ENCODE results near the gene TMEM218. TPM values are rescaled to one million over a fixed set of nuclear protein-coding genes. Genes with fewer than 3 reads are reported as not detected.
A peak's percentile ranks its signal among the peaks of the same experiment; 100 is the strongest.

TMEM218 gene
- polyA plus RNA-seq, 1 experiment: 15.1 TPM

GRCh38 chr11:125068368-125068767, 43.1 kb downstream of the TMEM218 start:
- no peak for DNase-seq (ENCODE audit: low read depth)
- POLR2A ChIA-PET: no interaction called here
- Histone ChIP-seq H3K4me3 (ENCODE audit: low read depth, low read length) (no peak overlapping the region), H3K36me3 (ENCODE audit: control insufficient read depth, insufficient read depth, low read length) (no peaks in the 10 kb centered on the region), H3K27me3 (ENCODE audit: control insufficient read depth, insufficient read depth, low read length) (no peaks in the 10 kb centered on the region)
- no peak for TF ChIP-seq CTCF (IDR thresholded peaks at IDR 0.05; ENCODE audit: insufficient read depth, low read depth, low read length)
- CTCF ChIA-PET: interaction anchor here (0.6 kb wide), 1 partner anchor 130 kb away, joined by 3 read pairs; no protein-coding TSS in a partner anchor

GRCh38 chr11:125064070-125064469, 47.4 kb downstream of the TMEM218 start:
- TF ChIP-seq CTCF (IDR thresholded peaks at IDR 0.05; ENCODE audit: insufficient read depth, low read depth, low read length): no peak
- CTCF ChIA-PET: interaction anchor here (1.1 to 1.4 kb wide), 4 partner anchors 14 to 341 kb away, joined by 3 to 4 read pairs (median 3); no protein-coding TSS in a partner anchor
- no peaks in the 10 kb centered on the region for H3K27me3 ChIP-seq (ENCODE audit: control insufficient read depth, insufficient read depth, low read length)
- H3K4me3 ChIP-seq (ENCODE audit: low read depth, low read length): peak overlapping the region; percentile 69; the same call in 1 of the 2 replicates
- H3K36me3 ChIP-seq (ENCODE audit: control insufficient read depth, insufficient read depth, low read length): no peaks in the 10 kb centered on the region
- DNase-seq (ENCODE audit: low read depth): no peak
- POLR2A ChIA-PET: no interaction called here

GRCh38 chr11:125063429-125064043, 47.9 kb downstream of the TMEM218 start:
- no peak for DNase-seq (ENCODE audit: low read depth)
- no peak for TF ChIP-seq CTCF (IDR thresholded peaks at IDR 0.05; ENCODE audit: insufficient read depth, low read depth, low read length)
- Histone ChIP-seq H3K4me3 (ENCODE audit: low read depth, low read length) (peak overlapping the region; percentile 69), H3K27me3 (ENCODE audit: control insufficient read depth, insufficient read depth, low read length) (no peaks in the 10 kb centered on the region), H3K36me3 (ENCODE audit: control insufficient read depth, insufficient read depth, low read length) (no peaks in the 10 kb centered on the region)
- POLR2A ChIA-PET: no interaction called here
- CTCF ChIA-PET: interaction anchor here (0.6 to 1.7 kb wide), 7 partner anchors 14 to 860 kb away, joined by 3 to 5 read pairs (median 3); no protein-coding TSS in a partner anchor

DNA sequence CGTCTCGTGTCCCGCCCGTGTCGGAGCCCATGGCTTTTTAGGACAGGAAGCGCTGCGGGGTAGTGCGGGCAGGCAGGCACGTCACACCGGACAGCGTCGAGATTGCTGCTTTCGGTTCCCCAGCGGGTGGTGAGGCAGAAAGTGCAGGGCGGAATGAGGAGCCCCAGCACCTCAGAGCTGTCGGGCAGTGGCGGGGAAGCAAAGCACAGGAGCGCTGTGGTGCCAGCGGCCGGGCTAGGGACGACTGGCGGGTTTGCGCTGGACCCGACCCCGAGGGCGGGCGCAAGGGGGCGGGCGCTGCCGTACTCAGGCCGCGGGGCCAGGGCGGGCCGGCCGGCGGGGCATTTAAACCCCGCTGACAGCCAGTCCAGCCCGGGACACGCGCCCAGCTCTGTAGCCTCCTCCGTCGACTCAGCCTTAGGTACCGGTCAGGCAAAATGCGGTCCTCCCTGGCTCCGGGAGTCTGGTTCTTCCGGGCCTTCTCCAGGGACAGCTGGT, 48.4 kb downstream of the TMEM218 start, which contains the start of gene SLC37A2:
Gene SLC37A2, plus strand, starts transcription at position 375 of the 498 bp plus-strand sequence. Its CDS starts 63 bp downstream, at position 438.
- Histone ChIP-seq H3K27me3 (ENCODE audit: control insufficient read depth, insufficient read depth, low read length) (no peaks in the 10 kb centered on the region), H3K4me3 (ENCODE audit: low read depth, low read length) (peak within 1 kb of the TSS; percentile 69), H3K36me3 (ENCODE audit: control insufficient read depth, insufficient read depth, low read length) (no peaks in the 10 kb centered on the region)
- peak; percentile 11 for DNase-seq (ENCODE audit: low read depth)
- POLR2A ChIA-PET: no interaction called here
- peak; percentile 21; the same call in 1 of the 2 replicates for TF ChIP-seq CTCF (IDR thresholded peaks at IDR 0.05; ENCODE audit: insufficient read depth, low read depth, low read length)
- CTCF ChIA-PET: interaction anchor here (0.6 to 1.7 kb wide), 7 partner anchors 13 to 861 kb away, joined by 3 to 5 read pairs (median 3); no protein-coding TSS in a partner anchor

GRCh38 chr11:125062218-125062930, 49.1 kb downstream of the TMEM218 start:
- ChIA-PET POLR2A (no interaction called here), CTCF (interaction anchor here (0.8 to 1.7 kb wide), 3 partner anchors 29 to 311 kb away, joined by 3 to 5 read pairs (median 3); no protein-coding TSS in a partner anchor)
- Histone ChIP-seq H3K27me3 (ENCODE audit: control insufficient read depth, insufficient read depth, low read length) (no peaks in the 10 kb centered on the region), H3K4me3 (ENCODE audit: low read depth, low read length) (peak overlapping the region; percentile 69), H3K36me3 (ENCODE audit: control insufficient read depth, insufficient read depth, low read length) (no peaks in the 10 kb centered on the region)
- no peak for TF ChIP-seq CTCF (IDR thresholded peaks at IDR 0.05; ENCODE audit: insufficient read depth, low read depth, low read length)
- no peak for DNase-seq (ENCODE audit: low read depth)
